SK-N-SH (cell line): ENCODE data around the gene PITPNM1.

ENCODE experiments used
- CTCF ChIP-seq: fragments of 200-600 bp; sonication (generic); IDR thresholded peaks from 2 replicates; pipeline ENCODE4 v1.6.1; 2017; ENCODE audit warnings: antibody characterized with exemption, mild to moderate bottlenecking, moderate library complexity
- GABPA ChIP-seq: IDR thresholded peaks from 2 replicates; pipeline ENCODE4 v1.4.0; 2012; ENCODE audit warnings: low read depth, mild to moderate bottlenecking
- JUND ChIP-seq: IDR thresholded peaks from 2 replicates; pipeline ENCODE4 v1.4.0; 2012
- MXI1 ChIP-seq: IDR thresholded peaks from 2 replicates; pipeline ENCODE4 v1.6.1; 2012; ENCODE audit warnings: mild to moderate bottlenecking, low read depth, low read length, improper control_type of control experiment
- SIN3A ChIP-seq: IDR thresholded peaks from 2 replicates; pipeline ENCODE4 v1.6.1; 2012; ENCODE audit warnings: low read depth, mild to moderate bottlenecking, low read length, moderate library complexity, borderline replicate concordance

DNA sequence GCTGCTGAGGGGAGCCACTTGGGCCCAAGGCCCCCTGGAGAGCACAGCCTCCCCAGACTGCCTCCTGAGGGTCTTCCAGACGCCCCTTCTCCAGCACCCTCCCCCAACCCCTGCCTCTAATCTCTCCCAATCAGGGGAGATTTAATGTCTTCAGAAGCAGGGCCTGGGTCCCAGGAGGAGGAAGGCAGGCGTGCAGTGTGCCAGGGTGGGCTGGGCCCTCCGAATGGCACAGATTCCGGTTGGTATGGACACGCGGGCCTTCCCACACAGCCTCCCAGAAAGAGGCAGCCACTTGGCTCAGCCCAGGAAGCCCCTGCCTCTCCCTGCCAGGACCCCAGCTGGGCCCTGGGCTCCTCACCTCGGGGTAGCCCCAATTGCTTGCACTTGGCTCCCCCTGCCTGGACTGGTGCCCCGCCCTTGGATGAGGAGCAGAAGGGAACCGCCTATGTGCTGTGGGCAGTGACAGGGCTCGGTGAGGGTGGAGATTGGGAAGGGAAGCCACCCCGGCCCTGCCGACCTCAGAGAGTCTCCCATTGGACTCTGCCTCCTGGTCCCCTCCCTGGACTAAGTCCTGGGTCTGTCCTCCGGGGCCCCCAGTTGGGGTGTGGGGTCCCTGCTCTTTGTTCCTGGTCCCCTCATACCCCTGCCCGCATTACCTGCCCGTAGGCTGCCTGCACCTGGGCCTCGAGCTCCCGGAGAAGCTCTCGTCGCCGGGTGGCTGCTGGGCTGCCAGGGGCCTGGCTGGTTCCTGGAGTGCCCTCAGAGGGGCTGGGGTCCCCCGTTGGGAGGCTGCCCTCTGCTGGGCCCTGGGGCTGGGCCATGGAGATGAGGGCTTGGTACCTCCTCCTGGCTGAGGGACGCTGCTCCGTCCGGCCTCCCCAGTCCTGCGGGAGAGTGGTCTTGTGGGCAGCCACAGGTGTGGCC lies 18.7 kb upstream of the PITPNM1 start:
- no peak for TF ChIP-seq GABPA
- TF ChIP-seq JUND = no peak
- TF ChIP-seq SIN3A = no peak
- no peak for TF ChIP-seq CTCF
- TF ChIP-seq MXI1 = no peak
